ENCODE data around the gene KLF2. TPM values are rescaled to one million over a fixed set of nuclear protein-coding genes. Genes with fewer than 3 reads are reported as not detected.
"Not testable (repeated sequence)": the region's sequence is repeated elsewhere in the genome, so short reads cannot be mapped to it uniquely, and the experiment has no call there.

The KLF2 gene
- 2.3 and 4.1 TPM in 2 replicates for total RNA-seq (2014; rRNA removed; shearing (Covaris generic))

DNA sequence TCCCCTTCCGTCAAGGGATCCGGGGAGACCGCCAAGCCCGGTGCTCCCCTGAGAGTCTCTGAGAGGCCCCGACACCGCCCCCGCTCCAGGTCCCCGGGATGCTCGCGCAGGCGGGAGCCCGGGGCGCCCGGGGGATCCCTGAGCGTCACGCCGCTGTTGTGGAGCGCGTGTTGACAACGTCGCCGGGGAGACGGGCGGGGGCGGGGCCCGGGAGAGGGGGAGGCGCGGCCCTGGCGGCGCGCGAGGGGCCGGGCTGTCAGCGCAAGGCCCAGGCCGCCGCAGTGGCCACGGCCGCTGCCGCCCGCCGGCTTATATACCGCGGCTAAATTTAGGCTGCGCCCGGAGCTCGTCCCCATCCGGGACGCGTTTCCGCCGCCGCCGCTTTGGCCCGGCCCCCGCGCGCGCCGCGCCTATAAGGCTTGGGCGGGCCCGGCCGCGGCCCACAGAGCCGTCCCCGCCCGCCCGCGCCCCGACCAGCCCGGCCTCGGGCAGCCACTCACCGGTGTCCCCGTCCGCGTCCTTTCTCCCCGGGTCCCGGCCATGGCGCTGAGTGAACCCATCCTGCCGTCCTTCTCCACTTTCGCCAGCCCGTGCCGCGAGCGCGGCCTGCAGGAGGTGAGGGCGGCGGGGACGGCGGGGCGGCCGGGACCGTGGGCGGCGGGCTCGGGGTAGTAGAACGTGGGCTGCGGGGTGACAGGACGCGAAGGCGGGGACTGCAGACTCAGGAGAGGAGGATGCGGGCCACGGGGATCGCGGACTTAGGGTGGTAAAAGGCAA, at the start of gene KLF2:
Gene KLF2, plus strand, starts transcription at position 443 of the 777 bp plus-strand sequence. Its CDS starts 98 bp downstream, at position 541.
- H3K9me3 ChIP-seq (replicated peaks) = no peaks in the 10 kb centered on the region
- peak; percentile 92 to 94 for DNase-seq
- peaks cover 26% of the 10 kb centered on the region for H3K4me1 ChIP-seq
- H3K27ac ChIP-seq = peak within 1 kb of the TSS; percentile 71
- H3K36me3 ChIP-seq = peaks cover 2% of the 10 kb centered on the region; the same call in 1 of the 2 replicates
- peak within 1 kb of the TSS; percentile 94 for H3K4me3 ChIP-seq
- no peaks in the 10 kb centered on the region for H3K27me3 ChIP-seq

DNA sequence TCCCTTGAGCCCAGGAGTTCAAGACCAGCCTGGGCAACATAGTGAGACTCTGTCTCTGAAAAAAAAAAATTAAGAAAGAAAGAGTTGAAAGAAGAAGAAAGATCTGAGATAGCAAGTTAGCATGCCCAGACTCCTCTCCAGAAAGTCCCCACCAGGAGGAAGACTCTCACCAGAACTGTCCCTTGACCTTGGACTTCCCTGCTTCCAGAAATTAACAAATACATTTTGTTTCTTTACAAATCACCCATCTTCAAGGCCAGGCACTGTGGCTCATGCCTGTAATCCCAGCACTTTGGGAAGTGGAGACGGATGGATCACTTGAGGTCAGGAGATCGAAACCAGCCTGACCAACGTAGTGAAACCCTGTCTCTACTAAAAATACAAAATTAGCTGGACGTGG, 44.3 kb upstream of the KLF2 start:
- H3K27me3 ChIP-seq = peaks cover under 1% of the 10 kb centered on the region; the same call in 1 of the 2 replicates
- no peaks in the 10 kb centered on the region for H3K9me3 ChIP-seq (replicated peaks)
- peaks cover 23% of the 10 kb centered on the region; the same call in 1 of the 2 replicates for H3K4me1 ChIP-seq
- no peak overlapping the region for H3K27ac ChIP-seq
- no peak for DNase-seq
- H3K4me3 ChIP-seq = no peak overlapping the region
- no peaks in the 10 kb centered on the region for H3K36me3 ChIP-seq

DNA sequence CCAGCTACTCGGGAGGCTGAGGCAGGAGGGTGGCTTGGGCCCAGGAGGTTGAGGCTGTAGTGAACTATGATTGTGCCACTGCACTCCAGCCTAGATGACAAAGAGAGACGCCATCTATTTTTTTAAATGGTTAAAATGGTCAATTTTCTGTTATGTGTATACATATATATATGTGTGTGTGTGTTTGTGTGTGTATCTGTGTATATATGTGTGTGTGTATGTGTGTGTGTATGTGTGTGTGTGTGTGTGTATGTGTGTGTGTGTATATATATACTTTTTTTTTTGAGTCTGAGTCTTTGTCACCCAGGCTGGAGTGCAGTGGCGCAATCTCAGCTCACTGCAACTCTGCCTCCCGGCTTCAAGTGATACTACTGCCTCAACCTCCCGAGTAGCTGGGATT, 42.9 kb upstream of the KLF2 start:
- H3K4me1 ChIP-seq = peaks cover 29% of the 10 kb centered on the region; the same call in 1 of the 2 replicates
- no peaks in the 10 kb centered on the region for H3K9me3 ChIP-seq (replicated peaks)
- peaks cover 3% of the 10 kb centered on the region; the same call in 1 of the 2 replicates for H3K27me3 ChIP-seq
- DNase-seq = no peak
- H3K4me3 ChIP-seq = no peak overlapping the region
- no peaks in the 10 kb centered on the region for H3K36me3 ChIP-seq
- H3K27ac ChIP-seq = no peak overlapping the region

DNA sequence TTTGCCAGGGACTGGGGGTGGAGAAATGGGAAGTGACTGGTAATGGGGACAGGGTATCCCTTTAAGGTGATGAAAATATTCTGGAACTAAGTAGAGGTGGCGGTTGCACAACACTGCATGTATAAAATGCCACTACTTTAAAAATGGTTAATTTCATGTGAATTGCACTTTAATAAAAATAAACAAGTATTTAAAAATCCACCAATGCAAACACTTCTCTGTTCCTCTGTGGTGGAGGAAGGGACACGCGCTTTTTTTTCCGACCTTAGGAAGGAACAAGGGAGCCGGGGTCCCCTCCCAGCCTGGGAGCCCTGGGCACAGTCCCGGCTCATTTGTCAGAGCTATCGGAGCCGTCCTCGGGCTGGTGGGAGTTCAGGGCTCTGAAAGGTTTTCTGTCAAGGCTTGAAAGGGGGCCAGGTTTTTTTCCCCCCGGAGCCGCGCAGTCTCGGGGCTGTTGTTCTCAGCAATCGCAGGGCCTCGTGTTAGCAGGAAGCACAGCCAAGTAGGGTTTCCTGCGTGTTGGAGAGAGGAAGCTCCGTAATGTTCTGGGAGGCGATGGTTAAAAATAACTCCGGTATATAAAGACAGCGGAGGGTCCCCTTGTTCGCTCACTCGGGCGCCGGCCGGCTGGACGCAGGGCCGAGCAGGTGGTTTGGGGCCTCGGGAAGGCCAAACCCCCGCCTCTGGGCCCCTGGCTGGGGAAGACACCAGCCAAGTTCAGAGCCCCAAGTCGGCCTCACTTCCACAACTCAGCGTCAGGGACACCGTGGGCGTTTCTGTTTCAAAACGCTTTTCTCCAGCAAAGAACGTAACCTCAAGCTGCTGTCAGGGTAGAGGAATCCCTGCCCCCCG, 41.2 kb upstream of the KLF2 start:
- peak; percentile 77 to 78 for DNase-seq
- Histone ChIP-seq H3K4me1 (peaks cover 34% of the 10 kb centered on the region; the same call in 1 of the 2 replicates), H3K4me3 (peak overlapping the region; percentile 52)

DNA sequence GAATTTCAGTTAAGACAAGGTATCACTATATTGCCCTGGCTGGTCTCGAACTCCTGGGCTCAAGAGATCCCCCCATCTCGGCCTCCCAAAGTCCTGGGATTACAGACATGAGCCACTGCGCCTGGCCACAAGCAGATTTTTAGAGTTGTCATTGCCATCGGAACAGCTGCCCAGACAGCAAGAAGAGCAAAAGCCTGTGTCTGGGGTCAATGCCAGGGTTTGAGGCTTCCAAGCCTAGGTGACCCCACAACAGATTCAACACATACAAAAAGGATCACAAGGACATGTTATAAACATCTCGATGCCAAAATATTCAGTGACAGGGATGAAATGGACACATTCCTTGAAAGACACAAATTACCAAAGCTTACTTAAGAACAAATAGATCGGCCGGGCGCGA, 40.1 kb upstream of the KLF2 start:
- no peak for DNase-seq
- Histone ChIP-seq H3K9me3 (replicated peaks) (no peaks in the 10 kb centered on the region), H3K4me3 (no peak overlapping the region), H3K4me1 (peaks cover 26% of the 10 kb centered on the region; the same call in 1 of the 2 replicates), H3K27me3 (peaks cover 3% of the 10 kb centered on the region; the same call in 1 of the 2 replicates), H3K27ac (no peak overlapping the region), H3K36me3 (no peaks in the 10 kb centered on the region)

More for the DNA sequence above, 41.2 kb upstream of the KLF2 start:
- H3K9me3 ChIP-seq (replicated peaks) = no peaks in the 10 kb centered on the region
- H3K36me3 ChIP-seq = no peaks in the 10 kb centered on the region
- peaks cover 3% of the 10 kb centered on the region; the same call in 1 of the 2 replicates for H3K27me3 ChIP-seq
- peak overlapping the region; percentile 82 for H3K27ac ChIP-seq

DNA sequence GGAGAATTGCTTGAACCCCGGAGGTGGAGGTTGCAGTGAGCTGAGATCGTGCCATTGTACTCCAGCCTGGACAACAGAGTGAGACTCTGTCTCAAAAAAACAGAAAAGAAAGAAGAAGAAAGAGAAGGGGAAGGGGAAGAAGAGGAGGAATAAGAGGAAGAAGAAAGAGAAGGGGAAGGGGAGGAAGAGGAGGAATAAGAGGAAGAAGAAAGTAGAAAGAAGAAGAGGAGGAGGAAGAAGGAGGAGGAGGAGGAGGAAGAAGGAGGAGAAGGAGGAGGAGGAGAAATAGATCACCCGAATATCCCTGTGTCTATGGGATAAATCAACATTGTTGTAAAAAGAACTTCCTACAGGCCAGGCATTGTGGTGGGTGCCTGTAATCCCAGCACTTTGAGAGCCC, 39.5 kb upstream of the KLF2 start:
- H3K27me3 ChIP-seq; H3K27ac ChIP-seq; H3K9me3 ChIP-seq (replicated peaks); H3K36me3 ChIP-seq; DNase-seq; H3K4me3 ChIP-seq: not testable (repeated sequence)
- peaks cover 26% of the 10 kb centered on the region; the same call in 1 of the 2 replicates for H3K4me1 ChIP-seq

DNA sequence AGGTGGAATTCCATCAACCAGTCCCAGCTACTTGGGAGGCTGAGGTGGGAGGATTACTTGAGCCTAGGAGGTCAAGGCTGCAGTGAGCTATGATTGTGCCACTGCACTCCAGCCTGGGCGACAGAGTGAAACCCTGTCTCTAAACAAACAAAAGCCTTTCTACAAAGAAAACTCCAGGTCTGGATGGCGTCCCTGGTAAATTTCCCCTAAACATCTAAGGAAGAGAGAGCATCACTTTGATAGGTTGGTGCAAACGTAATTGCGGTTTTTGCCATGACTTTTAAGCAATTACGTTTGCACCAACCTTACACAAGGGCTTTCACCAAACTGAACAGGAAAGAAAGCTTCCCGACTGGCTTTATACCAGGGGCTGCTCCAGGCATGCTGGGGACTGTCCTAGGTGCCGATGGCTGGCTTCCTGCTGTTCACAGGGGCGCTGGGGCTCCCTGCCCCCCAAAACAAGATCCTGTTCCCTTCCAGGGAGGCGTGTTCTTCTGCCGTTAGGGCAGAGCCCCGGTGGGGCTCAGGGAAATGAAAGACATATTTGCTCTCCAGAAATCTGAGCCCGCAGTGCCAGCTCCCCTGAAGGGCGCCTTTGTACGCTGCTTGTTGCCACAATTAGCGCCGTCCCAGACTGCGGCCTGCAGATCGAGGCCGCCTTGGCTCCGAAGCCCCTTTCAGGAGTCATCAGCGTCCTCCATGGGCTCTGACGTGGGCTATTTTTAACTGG, 38.7 kb upstream of the KLF2 start:
- Histone ChIP-seq H3K4me1 (peaks cover 26% of the 10 kb centered on the region; the same call in 1 of the 2 replicates), H3K27me3 (peaks cover 3% of the 10 kb centered on the region; the same call in 1 of the 2 replicates), H3K36me3 (no peaks in the 10 kb centered on the region), H3K9me3 (replicated peaks) (no peaks in the 10 kb centered on the region), H3K4me3 (peak overlapping the region; percentile 41), H3K27ac (peak overlapping the region; percentile 35; the same call in 1 of the 2 replicates)
- DNase-seq = peak; percentile 74 to 81

DNA sequence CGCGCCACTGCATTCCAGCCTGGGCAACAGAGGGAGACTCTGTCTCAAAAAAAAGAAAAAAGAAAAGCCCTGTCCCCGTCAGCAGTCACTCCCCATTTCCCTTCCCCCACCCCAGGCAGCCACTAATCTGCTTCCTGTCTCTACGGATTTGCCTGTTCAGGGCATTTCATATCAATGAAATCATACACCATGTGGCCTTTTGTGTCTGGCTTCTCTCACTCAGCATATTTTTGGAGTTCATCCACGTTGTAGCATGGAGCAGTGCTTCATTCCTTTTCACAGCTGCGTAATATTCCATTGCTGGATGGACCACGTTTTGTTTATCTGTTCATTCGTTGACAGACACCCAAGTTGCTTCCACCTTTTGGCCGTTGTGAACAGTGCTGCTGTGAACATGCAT, 36.1 kb upstream of the KLF2 start:
- no peaks in the 10 kb centered on the region for H3K9me3 ChIP-seq (replicated peaks)
- peaks cover 27% of the 10 kb centered on the region for H3K4me1 ChIP-seq
- no peak overlapping the region for H3K27ac ChIP-seq
- H3K27me3 ChIP-seq = peaks cover 3% of the 10 kb centered on the region; the same call in 1 of the 2 replicates
- H3K4me3 ChIP-seq = no peak overlapping the region
- no peaks in the 10 kb centered on the region for H3K36me3 ChIP-seq
- DNase-seq = peak; percentile 51 to 58

DNA sequence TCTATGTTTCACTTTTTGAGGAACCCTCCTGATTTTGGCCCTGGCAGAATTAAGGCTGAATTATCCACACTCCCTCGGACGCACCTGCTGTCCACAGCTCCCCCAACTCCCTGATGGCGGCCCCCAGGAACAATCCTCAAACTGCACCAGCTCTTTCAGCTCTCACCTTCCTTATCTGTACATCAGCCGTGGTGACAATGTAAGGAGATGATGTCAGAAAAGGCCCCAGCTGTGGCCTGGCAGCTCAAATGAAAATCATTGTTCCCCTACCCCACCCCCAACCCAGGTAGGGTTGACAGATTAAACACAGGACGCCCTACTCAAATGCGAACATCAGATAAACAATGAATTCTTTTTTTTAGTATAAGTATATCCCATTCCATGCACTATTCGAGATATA, 35.0 kb upstream of the KLF2 start:
- peaks cover 26% of the 10 kb centered on the region for H3K4me1 ChIP-seq
- no peaks in the 10 kb centered on the region for H3K36me3 ChIP-seq
- no peaks in the 10 kb centered on the region for H3K9me3 ChIP-seq (replicated peaks)
- H3K27me3 ChIP-seq = peaks cover 3% of the 10 kb centered on the region; the same call in 1 of the 2 replicates
- H3K4me3 ChIP-seq = no peak overlapping the region
- no peak overlapping the region for H3K27ac ChIP-seq
- DNase-seq = no peak

DNA sequence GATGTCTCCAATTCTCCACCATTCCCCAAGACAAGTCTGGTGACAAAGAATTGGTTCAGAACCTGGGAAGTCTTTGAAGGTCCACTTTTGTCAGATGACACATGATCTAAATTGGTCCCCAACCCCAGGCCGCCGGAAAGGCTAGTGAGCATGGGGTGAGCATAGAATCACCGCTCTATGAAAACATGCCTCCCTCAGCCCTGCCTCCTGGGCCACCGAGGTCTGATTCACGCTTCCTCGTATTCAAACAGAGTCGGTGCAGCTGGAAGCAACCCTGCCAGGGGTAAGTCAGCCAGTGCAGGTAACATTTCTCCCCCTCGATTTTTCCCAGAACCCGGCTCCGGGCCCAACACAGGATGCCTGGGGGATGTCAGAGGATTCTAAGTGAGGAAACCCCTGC, 33.9 kb upstream of the KLF2 start:
- Histone ChIP-seq H3K4me1 (peaks cover 21% of the 10 kb centered on the region), H3K36me3 (no peaks in the 10 kb centered on the region), H3K27ac (no peak overlapping the region), H3K27me3 (no peaks in the 10 kb centered on the region; the same call in 1 of the 2 replicates), H3K9me3 (replicated peaks) (no peaks in the 10 kb centered on the region), H3K4me3 (no peak overlapping the region)
- DNase-seq = no peak

DNA sequence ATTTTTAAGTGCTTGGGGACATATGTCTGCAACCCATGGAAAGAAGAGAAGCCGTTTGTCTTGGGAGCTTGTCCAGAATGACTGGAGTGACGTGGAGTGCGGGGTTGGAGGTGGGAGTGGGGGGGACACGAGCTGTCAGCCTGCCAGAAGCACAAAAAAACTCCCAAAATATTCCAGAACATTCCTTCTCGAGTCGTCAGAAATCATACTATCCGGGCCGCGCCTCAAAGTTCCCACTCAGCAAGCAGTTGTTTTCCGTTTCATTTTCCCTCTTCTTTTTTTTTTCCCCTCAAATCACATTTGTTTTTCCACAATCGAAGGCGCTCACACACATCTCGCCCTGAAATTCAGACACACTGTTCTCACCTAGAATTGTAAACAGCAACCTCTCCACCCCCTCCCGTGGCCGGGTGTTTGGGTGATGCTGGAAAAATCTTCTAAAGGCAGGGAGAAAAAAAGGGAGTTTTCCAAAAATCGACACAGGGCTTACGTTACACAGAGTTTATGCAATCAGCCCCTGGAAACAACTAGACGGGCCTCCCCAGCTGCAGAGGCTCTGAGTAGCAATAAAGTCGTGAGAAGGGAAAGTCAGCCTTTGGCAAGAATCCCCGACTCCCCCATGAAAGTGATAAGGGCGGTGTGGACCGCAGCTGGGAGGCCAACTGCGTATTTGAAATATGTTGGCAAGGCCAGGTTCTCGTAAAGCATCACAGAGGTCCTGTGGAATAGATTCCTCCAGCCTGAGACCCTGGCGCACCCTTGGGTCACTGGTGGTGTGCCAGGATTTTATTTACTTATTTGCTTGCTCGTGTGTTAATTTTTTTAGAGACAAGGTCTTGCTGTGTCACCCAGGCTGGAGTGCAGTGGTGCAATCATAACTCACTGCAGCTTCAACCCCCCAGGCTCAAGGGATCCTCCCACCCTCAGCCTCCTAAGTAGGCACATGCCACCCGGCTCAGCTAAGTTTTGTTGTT, 31.2 kb upstream of the KLF2 start:
- peak; percentile 74 to 77 for DNase-seq
- peak overlapping the region; percentile 45 for H3K4me3 ChIP-seq
- no peaks in the 10 kb centered on the region for H3K36me3 ChIP-seq
- peaks cover 16% of the 10 kb centered on the region for H3K4me1 ChIP-seq
- H3K9me3 ChIP-seq (replicated peaks) = 0 out of 2 replicates have a peak, but pooled peaks cover under 1% of the 10 kb centered on the region
- peak overlapping the region; percentile 57 for H3K27ac ChIP-seq
- H3K27me3 ChIP-seq = no peaks in the 10 kb centered on the region

DNA sequence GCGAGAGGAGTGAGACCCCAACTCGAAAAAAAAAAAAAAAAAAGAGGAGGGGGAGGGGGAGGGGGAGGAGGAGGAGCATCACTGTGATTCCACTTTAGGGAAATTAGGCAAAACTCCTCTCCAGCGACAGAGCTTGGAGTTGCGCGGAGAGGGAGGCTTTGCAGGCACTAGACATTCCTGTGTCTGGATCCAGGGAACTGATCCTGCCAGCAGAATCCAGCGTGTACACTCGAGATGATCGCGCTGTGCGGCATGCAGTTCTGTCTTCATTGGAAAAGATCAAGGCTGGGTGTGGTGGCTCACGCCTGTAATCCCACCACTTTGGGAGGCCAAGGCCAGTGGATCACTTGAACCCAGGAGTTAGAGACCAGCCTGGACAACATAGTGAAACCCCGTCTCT, 29.6 kb upstream of the KLF2 start:
- H3K27ac ChIP-seq = no peak overlapping the region
- H3K9me3 ChIP-seq (replicated peaks) = 0 out of 2 replicates have a peak, but pooled peaks cover 2% of the 10 kb centered on the region
- no peak for DNase-seq
- H3K27me3 ChIP-seq = no peaks in the 10 kb centered on the region
- H3K4me3 ChIP-seq = no peak overlapping the region
- H3K36me3 ChIP-seq = no peaks in the 10 kb centered on the region
- peaks cover 16% of the 10 kb centered on the region for H3K4me1 ChIP-seq

DNA sequence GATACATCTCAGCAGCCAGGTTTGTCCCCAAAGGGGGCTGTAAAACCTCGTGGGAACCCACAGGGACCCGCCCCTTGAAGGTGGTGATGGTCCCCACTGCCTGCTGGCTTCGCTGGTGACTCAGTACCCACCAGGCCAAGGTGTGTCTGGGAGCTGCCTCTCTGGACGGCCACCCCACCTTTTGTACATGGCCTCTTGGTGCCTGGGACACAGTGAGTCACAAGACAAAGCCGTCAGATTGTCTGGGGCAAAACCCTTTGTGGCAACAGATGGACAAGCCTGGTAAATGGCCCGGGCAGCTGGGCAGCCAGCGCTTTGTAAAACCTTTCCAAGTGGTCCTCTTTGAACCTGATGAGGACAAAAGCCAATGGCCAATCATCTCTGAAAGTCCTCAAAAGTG, 27.9 kb upstream of the KLF2 start:
- no peak overlapping the region for H3K27ac ChIP-seq
- no peaks in the 10 kb centered on the region for H3K36me3 ChIP-seq
- DNase-seq = peak in 1 of 2 experiments; percentile 40

More for the DNA sequence above, 27.9 kb upstream of the KLF2 start:
- H3K27me3 ChIP-seq = no peaks in the 10 kb centered on the region
- H3K4me1 ChIP-seq = peaks cover 16% of the 10 kb centered on the region
- H3K9me3 ChIP-seq (replicated peaks) = 0 out of 2 replicates have a peak, but pooled peaks cover 2% of the 10 kb centered on the region
- H3K4me3 ChIP-seq = no peak overlapping the region

All from SJCRH30 (cell line).